Spinal cord (tissue), 10 donors: ENCODE measurements around the gene GCLC. TPM values are rescaled to one million over a fixed set of nuclear protein-coding genes. Genes with fewer than 3 reads are reported as not detected.

Experiments used
- DNase-seq, 6 donors: peaks; one replicate each; pipeline versions ENCODE4 v3.0.0 to v3.0.0-alpha.2; 2013 to 2015; ENCODE audit warnings: low spot score in 6 of 6, low read depth in 4 of 6
- H3K27ac ChIP-seq: one replicate; pipeline ENCODE4 v1.5.1; 2013; ENCODE audit warnings: low read depth, low read length, control low read depth
- H3K27me3 ChIP-seq: one replicate; pipeline ENCODE4 v1.6.1; 2013; ENCODE audit warnings: low read length; ENCODE audit not compliant: control insufficient read depth, insufficient read depth
- H3K36me3 ChIP-seq: one replicate; pipeline ENCODE4 v1.6.1; 2013; ENCODE audit warnings: low read length; ENCODE audit not compliant: control insufficient read depth, insufficient read depth
- H3K4me1 ChIP-seq: one replicate; pipeline ENCODE4 v1.6.1; 2013; ENCODE audit warnings: low read length; ENCODE audit not compliant: control insufficient read depth, insufficient read depth
- H3K4me3 ChIP-seq: one replicate; pipeline ENCODE4 v1.5.1; 2013; ENCODE audit warnings: low read depth, low read length, control low read depth
- H3K9me3 ChIP-seq: one replicate; pipeline ENCODE4 v1.6.1; 2013; ENCODE audit warnings: low read length; ENCODE audit not compliant: control insufficient read depth, insufficient read depth
- WGBS: methylation state at CpG from one replicate; pipeline ENCODE4 v1.1.5; 2013; ENCODE audit warnings: missing lambda C conversion rate; ENCODE audit not compliant: insufficient coverage; 5-methylcytosine and 5-hydroxymethylcytosine counted together
- polyA plus RNA-seq, 2 donors: library from polyadenylated mRNA; unstranded; fragments of 120-200 nt; gene quantifications; one replicate each; pipeline ENCODE4 v1.2.1, GENCODE V29; 2013; ENCODE audit not compliant: insufficient read length in 2 of 2
- total RNA-seq, 2 donors: library from RNA; depleted of rRNA in 1 of 2; stranded (reverse); fragments of 120-200 nt in 1 of 2; fragments of >200 nt in 1 of 2; gene quantifications; one replicate each; pipeline versions ENCODE4 v1.2.3 to v1.2.4, GENCODE V29; 2013 to 2014
- donor health status: healthy.

The GCLC gene
- total and polyA plus RNA-seq, 4 donors: 31.1 to 61.5 (median 38.6) TPM

DNA sequence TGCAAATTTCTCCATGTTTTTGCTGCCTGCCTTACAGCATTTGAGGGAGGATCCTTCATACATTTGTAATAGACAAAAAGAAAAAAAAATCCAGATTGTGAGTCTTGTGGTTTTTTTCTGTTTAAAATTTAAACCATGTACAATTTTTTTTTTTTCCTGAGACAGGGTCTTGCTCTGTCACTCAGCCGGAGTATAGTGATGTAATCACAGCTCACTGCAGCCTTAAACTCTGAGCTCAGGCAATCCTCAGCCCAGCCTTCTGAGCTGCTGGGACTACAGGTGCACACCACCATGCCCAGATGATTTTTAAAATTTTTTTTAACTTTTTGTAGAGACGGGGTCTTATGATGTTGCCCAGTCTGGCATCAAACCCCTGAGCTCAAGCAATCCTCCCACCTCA, 97.0 kb downstream of the GCLC start:
- Histone ChIP-seq H3K4me3 (no peak overlapping the region), H3K9me3 (no peaks in the 10 kb centered on the region), H3K27ac (no peak overlapping the region), H3K27me3 (no peaks in the 10 kb centered on the region), H3K36me3 (no peaks in the 10 kb centered on the region), H3K4me1 (no peaks in the 10 kb centered on the region)
- no peak for DNase-seq
- 100% methylated on average over 1 of the region's 2 CpGs for WGBS

Other genes starting within 250 kb of the GCLC start
- gene ELOVL5, start 196.2 kb downstream of the GCLC start, total RNA-seq: 10 to 100 TPM; 65.0 to 89.7 TPM
- 10 to 100 TPM; 85.6 to 99.5 TPM for gene ELOVL5, start 196.2 kb downstream of the GCLC start, polyA plus RNA-seq
- gene KLHL31, start 120.7 kb upstream of the GCLC start, total RNA-seq: 1 to 10 TPM in 1 of 2 donors, under 1 TPM in 1; 0.99 to 1.2 TPM
- under 1 TPM; 0.59 to 0.86 TPM for gene KLHL31, start 120.7 kb upstream of the GCLC start, polyA plus RNA-seq
- 10 to 100 TPM; 14.5 to 15.8 TPM for gene LRRC1, start 249.9 kb upstream of the GCLC start, total RNA-seq
- gene LRRC1, start 249.9 kb upstream of the GCLC start, polyA plus RNA-seq: 10 to 100 TPM; 15.4 to 15.6 TPM